PC-3 (cell line): ENCODE results near the gene KSR2.

Source experiments
- CTCF ChIP-seq: fragments of 300-600 bp; sonication (generic); conservative IDR thresholded peaks from 2 replicates; pipeline ENCODE4 v1.5.1; 2017; ENCODE audit warnings: antibody characterized with exemption, low read depth, mild to moderate bottlenecking, low read length
- EZH2 ChIP-seq: fragments of 300-600 bp; sonication (generic); IDR thresholded peaks from one replicate; pipeline ENCODE4 v1.6.1; 2017; ENCODE audit warnings: antibody characterized with exemption, mild to moderate bottlenecking, low read length; ENCODE audit not compliant: unreplicated experiment
- EZH2phosphoT487 ChIP-seq: fragments of 300-600 bp; sonication (generic); IDR thresholded peaks from 2 replicates; pipeline ENCODE4 v1.6.1; 2018; ENCODE audit warnings: mild to moderate bottlenecking, antibody characterized with exemption, low read length, borderline replicate concordance

- TF ChIP-seq CTCF (no peak), EZH2 (no peak), EZH2phosphoT487 (no peak)
These were observed 428.8 kb downstream of the KSR2 start for GRCh38 chr12:117540011-117540410.
